ENCODE data around the gene TMEM235. TPM values are rescaled to one million over a fixed set of nuclear protein-coding genes. Genes with fewer than 3 reads are reported as not detected.

The TMEM235 gene
- total and polyA plus RNA-seq, 2 experiments from 2014 or later = not detected

GRCh38 chr17:78240839-78241238, 9.4 kb downstream of the TMEM235 start:
- Histone ChIP-seq H3K4me2 (no peak overlapping the region), H3K4me3 (no peak overlapping the region), H3K4me1 (ENCODE audit: insufficient read depth) (no peaks in the 10 kb centered on the region), H3K79me2 (replicated peaks; ENCODE audit: insufficient read depth) (no peaks in the 10 kb centered on the region), H3K27me3 (ENCODE audit: insufficient read depth) (no peaks in the 10 kb centered on the region), H3K36me3 (ENCODE audit: insufficient read depth) (no peaks in the 10 kb centered on the region), H3K9me2 (ENCODE audit: insufficient read depth) (no peaks in the 10 kb centered on the region), H3F3A (replicated peaks; ENCODE audit: low read depth) (no peaks in the 10 kb centered on the region), H3K27ac (ENCODE audit: low read depth) (no peak overlapping the region), H2AFZ (no peak overlapping the region), H4K20me1 (replicated peaks; ENCODE audit: insufficient read depth) (no peaks in the 10 kb centered on the region)
- H3K36me3 Mint-ChIP-seq (ENCODE audit: low read depth) = peaks cover 3% of the 10 kb centered on the region; the same call in 1 of the 3 replicates
- TF ChIP-seq POLR2AphosphoS5 (IDR thresholded peaks at IDR 0.05; ENCODE audit: low read depth) (no peak), ETS1 (IDR thresholded peaks at IDR 0.05) (no peak), STAT1 (IDR thresholded peaks at IDR 0.05; ENCODE audit: unreplicated experiment) (no peak)
- no peak overlapping the region for H3K4me3 Mint-ChIP-seq
- H3K9me3 Mint-ChIP-seq = peaks cover 4% of the 10 kb centered on the region; the same call in 2 of the 3 replicates
- no peak overlapping the region for H3K27ac Mint-ChIP-seq
- peaks cover 17% of the 10 kb centered on the region for H3K27me3 Mint-ChIP-seq (ENCODE audit: insufficient read depth, low read depth, poor library complexity)
- ATAC-seq (no peak), DNase-seq (ENCODE audit: low spot score) (no peak)
- peaks cover 4% of the 10 kb centered on the region; the same call in 1 of the 3 replicates for H3K4me1 Mint-ChIP-seq

- Mint-ChIP-seq H3K4me3 (no peak overlapping the region), H3K4me1 (peaks cover 4% of the 10 kb centered on the region; the same call in 1 of the 3 replicates), H3K9me3 (peaks cover 4% of the 10 kb centered on the region; the same call in 2 of the 3 replicates), H3K36me3 (ENCODE audit: low read depth) (peaks cover 3% of the 10 kb centered on the region; the same call in 1 of the 3 replicates), H3K27ac (no peak overlapping the region), H3K27me3 (ENCODE audit: insufficient read depth, low read depth, poor library complexity) (peaks cover 17% of the 10 kb centered on the region)
- DNase-seq (ENCODE audit: low spot score) = peak; percentile 73
- TF ChIP-seq REST (IDR thresholded peaks at IDR 0.05; ENCODE audit: unreplicated experiment) (no peak), ZNF331 (CRISPR knock-in tag; IDR thresholded peaks at IDR 0.05; ENCODE audit: low read depth) (no peak), EZH2 (IDR thresholded peaks at IDR 0.05; ENCODE audit: low read depth, unreplicated experiment) (no peak), CREB1 (CRISPR knock-in tag; IDR thresholded peaks at IDR 0.05; ENCODE audit: low read depth) (0 out of 2 replicates have a peak, but pooled peaks have one; percentile 19), NANOG (IDR thresholded peaks at IDR 0.05; ENCODE audit: borderline replicate concordance) (no peak), ETS1 (IDR thresholded peaks at IDR 0.05) (no peak), CTCF (conservative IDR thresholded peaks at IDR 0.05; ENCODE audit: low read depth in 2 of 2) (no peak)
- Histone ChIP-seq H3K79me2 (replicated peaks; ENCODE audit: insufficient read depth) (no peaks in the 10 kb centered on the region), H3K36me3 (ENCODE audit: insufficient read depth) (no peaks in the 10 kb centered on the region), H3F3A (replicated peaks; ENCODE audit: low read depth) (no peaks in the 10 kb centered on the region), H3K4me1 (ENCODE audit: insufficient read depth) (no peaks in the 10 kb centered on the region), H4K20me1 (replicated peaks; ENCODE audit: insufficient read depth) (no peaks in the 10 kb centered on the region), H2AFZ (no peak overlapping the region), H3K27ac (ENCODE audit: low read depth) (no peak overlapping the region), H3K4me2 (no peak overlapping the region), H3K27me3 (ENCODE audit: insufficient read depth) (no peaks in the 10 kb centered on the region), H3K9me2 (ENCODE audit: insufficient read depth) (no peaks in the 10 kb centered on the region), H3K4me3 (no peak overlapping the region)
- ATAC-seq = peak; percentile 77
These were observed 10.0 kb downstream of the TMEM235 start for GRCh38 chr17:78241277-78242023.
